ENCODE results near the gene DNAH5.
A peak's percentile ranks its signal among the peaks of the same experiment; 100 is the strongest.

The DNAH5 gene, protein sequence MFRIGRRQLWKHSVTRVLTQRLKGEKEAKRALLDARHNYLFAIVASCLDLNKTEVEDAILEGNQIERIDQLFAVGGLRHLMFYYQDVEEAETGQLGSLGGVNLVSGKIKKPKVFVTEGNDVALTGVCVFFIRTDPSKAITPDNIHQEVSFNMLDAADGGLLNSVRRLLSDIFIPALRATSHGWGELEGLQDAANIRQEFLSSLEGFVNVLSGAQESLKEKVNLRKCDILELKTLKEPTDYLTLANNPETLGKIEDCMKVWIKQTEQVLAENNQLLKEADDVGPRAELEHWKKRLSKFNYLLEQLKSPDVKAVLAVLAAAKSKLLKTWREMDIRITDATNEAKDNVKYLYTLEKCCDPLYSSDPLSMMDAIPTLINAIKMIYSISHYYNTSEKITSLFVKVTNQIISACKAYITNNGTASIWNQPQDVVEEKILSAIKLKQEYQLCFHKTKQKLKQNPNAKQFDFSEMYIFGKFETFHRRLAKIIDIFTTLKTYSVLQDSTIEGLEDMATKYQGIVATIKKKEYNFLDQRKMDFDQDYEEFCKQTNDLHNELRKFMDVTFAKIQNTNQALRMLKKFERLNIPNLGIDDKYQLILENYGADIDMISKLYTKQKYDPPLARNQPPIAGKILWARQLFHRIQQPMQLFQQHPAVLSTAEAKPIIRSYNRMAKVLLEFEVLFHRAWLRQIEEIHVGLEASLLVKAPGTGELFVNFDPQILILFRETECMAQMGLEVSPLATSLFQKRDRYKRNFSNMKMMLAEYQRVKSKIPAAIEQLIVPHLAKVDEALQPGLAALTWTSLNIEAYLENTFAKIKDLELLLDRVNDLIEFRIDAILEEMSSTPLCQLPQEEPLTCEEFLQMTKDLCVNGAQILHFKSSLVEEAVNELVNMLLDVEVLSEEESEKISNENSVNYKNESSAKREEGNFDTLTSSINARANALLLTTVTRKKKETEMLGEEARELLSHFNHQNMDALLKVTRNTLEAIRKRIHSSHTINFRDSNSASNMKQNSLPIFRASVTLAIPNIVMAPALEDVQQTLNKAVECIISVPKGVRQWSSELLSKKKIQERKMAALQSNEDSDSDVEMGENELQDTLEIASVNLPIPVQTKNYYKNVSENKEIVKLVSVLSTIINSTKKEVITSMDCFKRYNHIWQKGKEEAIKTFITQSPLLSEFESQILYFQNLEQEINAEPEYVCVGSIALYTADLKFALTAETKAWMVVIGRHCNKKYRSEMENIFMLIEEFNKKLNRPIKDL (N-terminal part only)

DNA sequence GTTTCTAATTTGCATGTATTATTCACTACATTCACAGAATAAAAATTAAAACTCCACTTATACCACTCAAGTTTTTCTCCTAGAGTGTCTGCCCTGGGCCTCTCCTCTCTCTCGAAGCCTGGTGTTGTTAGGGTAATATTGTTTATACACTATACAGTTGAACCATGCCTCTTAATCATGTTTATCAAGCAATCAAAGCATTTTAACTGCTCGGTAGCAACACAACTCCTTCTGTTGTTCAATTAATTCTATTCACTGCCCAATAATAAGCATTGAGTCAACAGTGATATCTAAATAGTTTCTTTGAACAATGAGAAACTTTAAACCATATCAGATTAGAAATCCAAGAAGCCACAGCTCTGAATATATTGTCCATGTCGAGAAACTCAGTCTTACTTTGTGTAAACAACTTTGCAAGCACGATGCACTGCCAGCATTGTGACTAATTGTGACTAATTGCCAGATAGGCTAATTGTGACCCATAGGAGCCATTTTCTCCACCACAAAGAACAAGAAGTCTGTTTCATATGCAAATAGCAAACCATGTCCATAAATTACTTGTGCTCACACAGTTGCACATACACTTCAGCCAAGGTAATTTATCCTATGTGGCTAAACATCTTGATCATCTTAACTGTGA, at the start of gene DNAH5:
Gene DNAH5, minus strand, starts transcription at position 129 of the 640 bp plus-strand sequence. CDS start 250 bp downstream, outside the sequence.
- TF ChIP-seq, protein P1, sequence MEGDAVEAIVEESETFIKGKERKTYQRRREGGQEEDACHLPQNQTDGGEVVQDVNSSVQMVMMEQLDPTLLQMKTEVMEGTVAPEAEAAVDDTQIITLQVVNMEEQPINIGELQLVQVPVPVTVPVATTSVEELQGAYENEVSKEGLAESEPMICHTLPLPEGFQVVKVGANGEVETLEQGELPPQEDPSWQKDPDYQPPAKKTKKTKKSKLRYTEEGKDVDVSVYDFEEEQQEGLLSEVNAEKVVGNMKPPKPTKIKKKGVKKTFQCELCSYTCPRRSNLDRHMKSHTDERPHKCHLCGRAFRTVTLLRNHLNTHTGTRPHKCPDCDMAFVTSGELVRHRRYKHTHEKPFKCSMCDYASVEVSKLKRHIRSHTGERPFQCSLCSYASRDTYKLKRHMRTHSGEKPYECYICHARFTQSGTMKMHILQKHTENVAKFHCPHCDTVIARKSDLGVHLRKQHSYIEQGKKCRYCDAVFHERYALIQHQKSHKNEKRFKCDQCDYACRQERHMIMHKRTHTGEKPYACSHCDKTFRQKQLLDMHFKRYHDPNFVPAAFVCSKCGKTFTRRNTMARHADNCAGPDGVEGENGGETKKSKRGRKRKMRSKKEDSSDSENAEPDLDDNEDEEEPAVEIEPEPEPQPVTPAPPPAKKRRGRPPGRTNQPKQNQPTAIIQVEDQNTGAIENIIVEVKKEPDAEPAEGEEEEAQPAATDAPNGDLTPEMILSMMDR (IDR thresholded peaks at IDR 0.05; ENCODE audit: low read depth, low read length) = no peak
- peak in 1 of 2 donors; percentile 8 for DNase-seq (ENCODE audit: low read depth in 2 of 2)
- no peak within 1 kb of the TSS for H3K4me3 ChIP-seq (replicated peaks in 1 of 2; ENCODE audit: low read depth in 2 of 2, low read length in 2 of 2)

GRCh38 chr5:13993926-13994325, 49.4 kb upstream of the DNAH5 start:
- DNase-seq (ENCODE audit: low read depth in 2 of 2) = no peak
- H3K4me3 ChIP-seq (replicated peaks in 1 of 2; ENCODE audit: low read depth in 2 of 2, low read length in 2 of 2) = no peak overlapping the region
- TF ChIP-seq, protein P1 (IDR thresholded peaks at IDR 0.05; ENCODE audit: low read depth, low read length) = no peak

DNA sequence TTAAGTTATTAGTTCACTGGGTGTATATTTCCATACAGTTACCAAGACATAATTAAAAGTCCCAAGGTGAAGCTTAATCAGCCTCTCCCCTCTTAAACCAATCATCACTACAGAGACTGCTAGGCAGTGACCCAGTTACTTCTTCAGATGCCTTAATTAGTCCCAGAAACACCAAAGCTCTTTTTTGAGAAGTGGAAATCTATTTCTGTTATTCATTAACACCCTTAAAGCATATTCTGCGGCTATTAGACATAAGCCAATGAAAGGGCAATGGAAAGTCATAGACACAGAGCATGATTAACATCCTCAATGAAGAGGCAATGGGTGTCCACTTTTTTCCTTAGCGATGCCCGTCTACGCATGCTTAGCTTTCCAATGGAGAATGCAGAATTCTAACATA, 48.3 kb upstream of the DNAH5 start:
- no peak overlapping the region for H3K4me3 ChIP-seq (replicated peaks in 1 of 2; ENCODE audit: low read depth in 2 of 2, low read length in 2 of 2)
- TF ChIP-seq, protein P1 (IDR thresholded peaks at IDR 0.05; ENCODE audit: low read depth, low read length) = no peak
- no peak for DNase-seq (ENCODE audit: low read depth in 2 of 2)

- no peak overlapping the region for H3K4me3 ChIP-seq (replicated peaks in 1 of 2; ENCODE audit: low read depth in 2 of 2, low read length in 2 of 2)
- TF ChIP-seq, protein P1 (IDR thresholded peaks at IDR 0.05; ENCODE audit: low read depth, low read length) = no peak
- DNase-seq (ENCODE audit: low read depth in 2 of 2) = no peak
Measured at GRCh38 chr5:13991365-13991764, 46.9 kb upstream of the DNAH5 start.

DNA sequence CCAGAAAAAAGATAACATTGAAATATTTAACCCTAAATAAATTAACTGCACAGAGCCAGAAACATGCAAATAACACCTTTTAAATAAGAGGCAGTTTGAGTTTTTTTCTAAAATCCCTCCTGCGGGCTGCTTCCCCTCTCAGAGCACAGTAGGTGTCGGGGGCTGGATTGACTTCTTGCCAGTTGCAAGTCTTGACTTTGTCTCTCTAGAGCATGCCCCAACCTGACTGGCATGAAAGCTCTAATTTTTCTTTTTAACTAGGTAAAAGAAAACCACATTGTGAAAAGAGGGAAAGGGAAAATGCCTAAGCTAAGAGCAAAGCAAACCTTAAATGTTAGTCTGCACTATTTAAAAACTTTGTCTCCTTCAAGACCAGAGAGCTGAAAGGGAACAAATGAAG, 46.4 kb upstream of the DNAH5 start:
- TF ChIP-seq, protein P1 (IDR thresholded peaks at IDR 0.05; ENCODE audit: low read depth, low read length) = no peak
- no peak for DNase-seq (ENCODE audit: low read depth in 2 of 2)
- H3K4me3 ChIP-seq (replicated peaks in 1 of 2; ENCODE audit: low read depth in 2 of 2, low read length in 2 of 2) = no peak overlapping the region

DNA sequence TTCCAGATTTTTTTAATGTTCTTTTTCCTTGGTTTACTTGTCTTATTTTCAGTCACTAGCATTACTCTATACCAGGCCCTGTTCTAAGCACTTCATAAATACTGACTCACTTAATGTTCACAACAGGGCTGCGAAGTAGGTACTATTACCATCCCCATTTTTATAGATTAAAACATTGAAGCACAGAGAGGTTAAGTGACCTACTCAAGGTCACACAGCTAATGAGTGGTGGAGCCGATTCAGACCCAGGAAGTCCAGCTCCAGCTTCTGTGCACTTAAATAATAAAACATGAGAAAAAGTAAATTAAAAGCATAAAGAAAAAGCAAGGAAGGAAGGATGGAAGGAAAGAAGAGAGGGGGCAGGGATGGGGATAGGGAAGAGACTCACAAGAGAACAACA, 45.3 kb upstream of the DNAH5 start:
- TF ChIP-seq, protein P1 (IDR thresholded peaks at IDR 0.05; ENCODE audit: low read depth, low read length) = no peak
- no peak overlapping the region for H3K4me3 ChIP-seq (replicated peaks in 1 of 2; ENCODE audit: low read depth in 2 of 2, low read length in 2 of 2)

More for the DNA sequence above, 45.3 kb upstream of the DNAH5 start:
- no peak for DNase-seq (ENCODE audit: low read depth in 2 of 2)

All from cardiac fibroblast (primary cell).